ENCODE results near the gene FZR1.
"Not testable (repeated sequence)": the region's sequence is repeated elsewhere in the genome, so short reads cannot be mapped to it uniquely, and the experiment has no call there.

FZR1 gene

GRCh38 chr19:3516675-3517207 is 10.6 kb downstream of the FZR1 start:
- no peak for DNase-seq

- DNase-seq: no peak
Observed at GRCh38 chr19:3517638-3518037, 11.5 kb downstream of the FZR1 start.

- DNase-seq: no peak
Observed at GRCh38 chr19:3518255-3518654, 12.1 kb downstream of the FZR1 start.

GRCh38 chr19:3518659-3519058 is 12.5 kb downstream of the FZR1 start:
- no peak for DNase-seq

- no peak for DNase-seq
Observed at GRCh38 chr19:3519126-3519525, 13.0 kb downstream of the FZR1 start.

- DNase-seq: no peak
Observed at GRCh38 chr19:3520166-3521103, 14.3 kb downstream of the FZR1 start.

- no peak for DNase-seq
Observed at GRCh38 chr19:3521104-3521445, 15.0 kb downstream of the FZR1 start.

GRCh38 chr19:3522421-3523360 is 16.6 kb downstream of the FZR1 start:
- DNase-seq: no peak

- DNase-seq: no peak
Observed at GRCh38 chr19:3523361-3524077, 17.4 kb downstream of the FZR1 start.

GRCh38 chr19:3524078-3524842 is 18.1 kb downstream of the FZR1 start:
- DNase-seq: no peak

GRCh38 chr19:3524904-3525451 is 18.9 kb downstream of the FZR1 start:
- DNase-seq: no peak

- no peak for DNase-seq
Observed at GRCh38 chr19:3526507-3527237, 20.6 kb downstream of the FZR1 start.

GRCh38 chr19:3527238-3527910 is 21.3 kb downstream of the FZR1 start:
- no peak for DNase-seq

- DNase-seq: no peak
Observed at GRCh38 chr19:3528080-3528479, 22.0 kb downstream of the FZR1 start.

GRCh38 chr19:3528539-3529211 is 22.6 kb downstream of the FZR1 start:
- DNase-seq: no peak

- DNase-seq: not testable (repeated sequence)
Observed at GRCh38 chr19:3529299-3529698, 23.2 kb downstream of the FZR1 start.

GRCh38 chr19:3530389-3530788 is 24.3 kb downstream of the FZR1 start:
- DNase-seq: no peak

- no peak for DNase-seq
Observed at GRCh38 chr19:3531716-3532115, 25.6 kb downstream of the FZR1 start.

GRCh38 chr19:3532154-3532786 is 26.2 kb downstream of the FZR1 start:
- no peak for DNase-seq

Measured in right forelimb (tissue), 1 donor.